HFFc6 (cell line): ENCODE data around the gene RAB20. TPM values are rescaled to one million over a fixed set of nuclear protein-coding genes. Genes with fewer than 3 reads are reported as not detected.

ENCODE experiments used
- DNase-seq: peaks from one replicate; pipeline ENCODE4 v3.0.0-alpha.2; 2018
- H3K27ac Mint-ChIP-seq: 2 replicates; pipeline ENCODE4 v1.8.0; 2020; ENCODE audit warnings: mild to moderate bottlenecking, mixed read lengths
- H3K27me3 Mint-ChIP-seq: 2 replicates; pipeline ENCODE4 v1.8.0; 2021; ENCODE audit warnings: mild to moderate bottlenecking, moderate library complexity, mixed read lengths; ENCODE audit not compliant: insufficient read depth
- H3K36me3 Mint-ChIP-seq: 2 replicates; pipeline ENCODE4 v1.8.0; 2021; ENCODE audit warnings: low read depth, mixed read lengths
- H3K4me1 Mint-ChIP-seq: 2 replicates; pipeline ENCODE4 v1.8.0; 2020; ENCODE audit warnings: low read depth, mixed read lengths
- H3K4me3 Mint-ChIP-seq: 2 replicates; pipeline ENCODE4 v1.8.0; 2020; ENCODE audit warnings: mild to moderate bottlenecking, moderate library complexity, mixed read lengths
- H3K9me3 Mint-ChIP-seq: 2 replicates; pipeline ENCODE4 v1.8.0; 2020; ENCODE audit warnings: mild to moderate bottlenecking, mixed read lengths
- CTCF ChIP-seq: fragments of 200-600 bp; sonication (generic); IDR thresholded peaks from 2 replicates; pipeline ENCODE4 v1.5.0; 2021; ENCODE audit warnings: antibody characterized with exemption, mild to moderate bottlenecking
- total RNA-seq, 6 experiments: library from RNA; stranded (reverse); fragmentation: NEBNext Ultra II Directional; extraction: Animal tissue kit (Norgen Biotek cat#: 25700); gene quantifications; 2 replicates in 1 of 6; 3 replicates in 5 of 6; pipeline ENCODE4 v1.2.3, GENCODE V29; 2021

The RAB20 gene
- total RNA-seq, 6 experiments from 2014 or later = 0.40 to 1.0 (median 0.74) TPM

DNA sequence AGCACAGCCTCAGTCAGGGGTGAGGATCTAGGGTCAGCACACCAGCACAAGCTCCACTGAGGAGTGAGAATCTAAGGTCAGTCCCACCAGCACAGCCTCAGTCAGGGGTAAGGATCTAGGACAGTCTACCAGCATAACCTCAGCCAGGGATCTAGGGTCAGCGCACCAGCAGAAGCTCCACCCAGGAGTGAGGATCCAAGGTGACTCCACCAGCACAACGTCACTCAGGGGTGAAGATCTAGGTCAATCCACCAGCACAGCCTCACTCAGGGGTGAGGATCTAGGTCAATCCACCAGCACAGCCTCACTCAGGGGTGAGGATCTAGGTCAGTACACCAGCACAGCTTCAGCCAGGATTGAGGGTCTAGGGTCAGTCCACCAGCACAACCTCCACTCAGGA, 64.5 kb downstream of the RAB20 start:
- Mint-ChIP-seq H3K27me3 (no peaks in the 10 kb centered on the region; the same call in none of the 2 replicates), H3K36me3 (peaks cover 36% of the 10 kb centered on the region), H3K4me3 (no peak overlapping the region), H3K27ac (no peak overlapping the region), H3K4me1 (peaks cover 32% of the 10 kb centered on the region), H3K9me3 (peaks cover 4% of the 10 kb centered on the region; the same call in 1 of the 2 replicates)
- no peak for DNase-seq
- no peak for TF ChIP-seq CTCF

DNA sequence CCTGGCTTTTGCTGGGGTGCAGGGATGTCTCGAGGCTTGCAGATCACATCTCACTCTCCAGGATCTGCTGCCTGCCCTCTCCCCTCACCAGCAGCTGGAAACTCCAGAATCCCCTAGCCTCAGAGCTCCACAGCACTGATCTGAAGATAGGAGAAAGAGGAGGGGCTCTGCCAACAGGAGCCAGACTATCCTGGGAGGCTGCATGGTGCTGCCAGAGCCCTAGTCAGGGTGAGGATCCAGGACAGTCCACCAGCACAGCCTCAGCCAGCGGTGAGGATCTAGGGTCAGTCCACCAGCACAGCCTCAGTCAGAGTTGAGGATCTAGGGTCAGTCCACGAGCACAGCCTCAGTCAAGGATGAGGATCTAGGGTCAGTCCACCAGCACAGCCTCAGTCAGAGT, 65.2 kb downstream of the RAB20 start:
- H3K9me3 Mint-ChIP-seq = peaks cover 4% of the 10 kb centered on the region; the same call in 1 of the 2 replicates
- DNase-seq = no peak
- no peaks in the 10 kb centered on the region; the same call in none of the 2 replicates for H3K27me3 Mint-ChIP-seq
- peaks cover 32% of the 10 kb centered on the region for H3K4me1 Mint-ChIP-seq
- H3K27ac Mint-ChIP-seq = no peak overlapping the region
- no peak overlapping the region for H3K4me3 Mint-ChIP-seq
- peaks cover 29% of the 10 kb centered on the region for H3K36me3 Mint-ChIP-seq
- TF ChIP-seq CTCF = no peak

GRCh38 chr13:110495881-110496280, 65.6 kb downstream of the RAB20 start:
- Mint-ChIP-seq H3K36me3 (peaks cover 27% of the 10 kb centered on the region), H3K9me3 (peaks cover 4% of the 10 kb centered on the region; the same call in 1 of the 2 replicates), H3K27me3 (peaks cover under 1% of the 10 kb centered on the region), H3K27ac (no peak overlapping the region), H3K4me3 (no peak overlapping the region), H3K4me1 (peaks cover 30% of the 10 kb centered on the region)
- TF ChIP-seq CTCF = no peak
- DNase-seq = no peak

- H3K27ac Mint-ChIP-seq = no peak overlapping the region
These were observed 66.1 kb downstream of the RAB20 start for GRCh38 chr13:110495376-110495775.

DNA sequence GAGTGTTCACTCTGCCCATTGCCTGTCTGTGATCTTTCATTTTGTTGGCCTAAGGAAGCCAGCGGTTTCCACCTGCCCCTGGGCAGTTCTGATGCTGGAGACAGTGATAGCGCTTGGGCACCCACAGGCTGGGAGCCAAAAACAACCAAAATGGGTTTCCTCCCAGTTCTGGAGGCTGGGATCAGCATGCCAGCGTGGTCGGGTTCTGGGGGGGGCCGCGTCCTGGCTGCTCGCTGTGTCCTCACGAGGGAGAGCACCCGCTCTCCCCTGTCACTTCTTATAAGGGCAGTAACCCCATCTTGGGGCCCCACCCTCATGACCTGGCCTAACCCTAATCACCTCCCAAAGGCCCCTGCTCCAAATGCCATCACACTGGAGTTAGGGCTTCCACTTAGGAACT, 67.9 kb downstream of the RAB20 start:
- no peak overlapping the region for H3K27ac Mint-ChIP-seq
- no peak for DNase-seq
- H3K36me3 Mint-ChIP-seq = peaks cover 14% of the 10 kb centered on the region
- H3K27me3 Mint-ChIP-seq = peaks cover 4% of the 10 kb centered on the region; the same call in 1 of the 2 replicates
- H3K4me3 Mint-ChIP-seq = no peak overlapping the region
- H3K4me1 Mint-ChIP-seq = peaks cover 8% of the 10 kb centered on the region
- no peaks in the 10 kb centered on the region for H3K9me3 Mint-ChIP-seq
- no peak for TF ChIP-seq CTCF

More at GRCh38 chr13:110495376-110495775, 66.1 kb downstream of the RAB20 start:
- Mint-ChIP-seq H3K4me1 (peaks cover 25% of the 10 kb centered on the region), H3K9me3 (no peaks in the 10 kb centered on the region), H3K27me3 (peaks cover 4% of the 10 kb centered on the region), H3K4me3 (no peak overlapping the region), H3K36me3 (peaks cover 23% of the 10 kb centered on the region)
- TF ChIP-seq CTCF = no peak
- DNase-seq = no peak
